NCI-H1436 (cell line): ENCODE measurements around the gene DCXR.
A peak's percentile ranks its signal among the peaks of the same experiment; 100 is the strongest.
"Not testable (repeated sequence)": the region's sequence is repeated elsewhere in the genome, so short reads cannot be mapped to it uniquely, and the experiment has no call there.

Experiments
- DNase-seq: peaks from one replicate; lab custom pipeline; 2025; lab: John Stamatoyannopoulos, UW

Gene DCXR

DNA sequence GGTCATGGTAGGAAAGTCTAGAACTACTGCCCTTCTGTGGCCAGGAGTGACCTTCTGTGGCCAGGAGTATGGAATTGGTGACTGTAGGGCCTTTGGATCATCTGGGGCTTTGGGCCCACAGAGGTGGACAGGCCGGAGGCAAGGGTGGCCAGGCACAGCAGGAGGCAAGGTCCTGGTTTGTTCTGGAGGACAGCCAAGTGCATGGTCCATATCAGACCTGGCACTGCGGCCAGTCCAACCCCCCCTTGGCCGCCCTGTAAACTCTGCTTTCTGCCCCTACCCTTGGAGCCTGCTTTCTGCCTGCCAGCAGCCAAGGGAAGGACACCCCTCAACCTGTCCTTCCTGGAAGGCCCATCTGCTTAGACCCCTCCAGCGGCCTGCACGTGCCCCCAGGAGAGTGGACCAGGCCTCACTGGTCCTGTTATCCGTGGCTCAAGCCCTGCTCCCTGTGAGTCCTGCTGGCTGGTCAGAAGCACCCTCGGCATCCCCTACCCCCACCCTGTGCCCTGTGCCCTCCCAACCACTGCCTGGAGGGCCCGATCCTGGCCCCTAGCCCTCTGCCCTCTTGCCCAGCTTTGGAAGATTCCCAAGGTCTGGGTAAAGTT lies 2.3 kb upstream of the DCXR start:
- DNase-seq, result no peak

DNA sequence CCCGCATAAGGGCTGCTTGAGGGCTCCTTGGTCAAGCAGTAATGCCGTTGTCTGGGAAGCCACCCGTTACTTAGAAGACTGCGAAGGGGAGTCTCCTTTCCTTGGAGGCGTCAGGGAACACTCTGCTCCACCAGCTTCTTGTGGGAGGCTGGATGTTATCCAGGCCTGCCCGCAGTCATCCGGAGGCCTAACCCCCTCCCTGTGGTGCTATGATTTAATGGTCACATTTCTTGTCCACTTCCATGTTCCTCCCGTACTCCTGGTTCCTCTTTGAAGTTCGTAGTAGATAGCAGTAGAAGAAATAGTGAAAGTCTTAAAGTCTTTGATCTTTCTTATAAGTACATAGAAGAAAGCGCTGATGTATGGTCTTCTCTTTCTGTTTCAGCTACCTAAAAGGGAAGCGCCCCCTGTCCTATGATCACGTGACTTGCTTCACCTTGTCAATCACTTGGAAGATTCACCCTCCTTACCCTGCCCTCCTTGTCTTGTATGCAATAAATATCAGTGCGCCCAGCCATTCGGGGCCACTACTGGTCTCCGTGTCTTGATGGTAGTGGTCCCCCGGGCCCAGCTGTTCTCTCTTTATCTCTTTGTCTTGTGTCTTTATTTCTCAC lies 1.4 kb upstream of the DCXR start:
- not testable (repeated sequence) for DNase-seq

GRCh38 chr17:82037889-82038195 lies 345 bp upstream of the DCXR start:
- DNase-seq, result no peak

DNA sequence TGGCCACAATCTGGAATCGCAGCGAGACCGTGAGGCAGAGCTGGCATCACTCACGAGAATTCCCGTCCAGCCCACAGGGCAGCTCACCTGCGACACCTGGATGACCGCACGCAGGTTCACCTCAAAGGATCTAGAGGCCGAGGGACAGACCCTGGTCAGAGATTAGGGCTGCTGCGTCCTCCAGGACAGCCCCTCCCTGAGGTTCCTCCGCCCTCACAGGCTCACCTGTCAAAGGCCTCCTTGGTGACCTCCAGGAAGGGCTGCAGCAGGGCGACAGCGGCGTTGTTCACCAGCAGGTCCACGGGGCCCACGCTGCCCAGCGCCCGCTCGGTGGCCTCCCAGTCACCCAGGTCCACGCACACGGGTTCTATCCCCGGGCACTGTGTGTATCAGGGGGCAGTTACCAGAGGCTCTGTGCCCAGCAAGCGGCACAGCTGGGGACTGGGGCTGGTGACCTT lies 834 bp downstream of the DCXR start:
- DNase-seq, result no peak

DNA sequence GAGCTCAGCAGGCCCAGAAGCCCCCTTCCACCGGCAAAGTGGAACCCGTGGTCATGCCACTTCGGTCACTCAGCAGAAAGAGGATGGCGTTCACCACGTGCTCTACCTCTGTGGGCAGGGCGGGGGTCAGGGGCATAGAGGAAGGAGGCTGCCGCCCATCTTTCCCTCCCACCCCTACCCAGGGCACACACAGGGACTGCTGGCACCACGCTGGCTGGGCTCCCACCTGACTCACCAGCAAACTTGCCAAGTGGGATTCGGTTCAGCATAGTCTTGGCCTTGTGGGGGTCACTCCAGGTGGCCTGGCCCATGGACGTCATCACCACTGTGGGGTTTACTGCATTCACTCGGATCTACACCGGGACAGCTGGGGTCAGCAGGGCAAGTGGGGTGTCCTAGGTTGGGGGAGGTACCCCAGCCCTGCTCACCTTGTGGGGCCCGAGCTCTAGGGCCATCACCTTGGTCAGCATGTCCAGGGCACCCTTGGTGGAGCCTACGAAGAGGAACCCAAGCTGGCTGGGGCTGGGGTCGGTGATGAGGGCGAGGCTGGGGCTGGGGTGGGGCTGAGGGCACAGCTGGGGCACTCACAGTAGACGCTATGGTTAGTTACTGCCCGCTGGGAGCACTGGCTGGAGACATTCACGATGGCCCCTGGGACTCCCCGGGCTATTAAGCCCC lies 1.4 kb downstream of the DCXR start:
- DNase-seq, result no peak

DNA sequence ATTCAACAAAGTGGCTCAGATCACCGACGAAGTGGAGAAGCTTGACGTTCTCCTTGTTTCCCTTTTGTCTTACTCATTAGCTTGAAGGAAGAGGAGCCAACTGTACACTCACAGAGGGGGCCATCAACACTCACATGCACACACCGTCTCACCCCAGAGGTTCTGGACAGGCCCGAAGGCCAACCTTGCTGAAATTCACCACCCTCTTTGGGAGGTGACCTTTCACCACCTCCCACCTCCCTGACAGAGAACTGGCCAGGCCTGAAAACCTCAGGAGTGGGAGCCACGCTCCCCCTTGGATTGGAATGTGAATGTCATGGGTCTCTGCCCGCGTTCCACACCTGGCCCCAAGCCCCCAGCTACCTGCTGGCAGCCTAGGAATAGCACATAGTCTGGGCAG lies 2.0 kb downstream of the DCXR start:
- no peak for DNase-seq

- no peak for DNase-seq
Observed at GRCh38 chr17:82034371-82035011, 3.0 kb downstream of the DCXR start.

GRCh38 chr17:82033359-82034085 lies 4.0 kb downstream of the DCXR start:
- no peak for DNase-seq

DNA sequence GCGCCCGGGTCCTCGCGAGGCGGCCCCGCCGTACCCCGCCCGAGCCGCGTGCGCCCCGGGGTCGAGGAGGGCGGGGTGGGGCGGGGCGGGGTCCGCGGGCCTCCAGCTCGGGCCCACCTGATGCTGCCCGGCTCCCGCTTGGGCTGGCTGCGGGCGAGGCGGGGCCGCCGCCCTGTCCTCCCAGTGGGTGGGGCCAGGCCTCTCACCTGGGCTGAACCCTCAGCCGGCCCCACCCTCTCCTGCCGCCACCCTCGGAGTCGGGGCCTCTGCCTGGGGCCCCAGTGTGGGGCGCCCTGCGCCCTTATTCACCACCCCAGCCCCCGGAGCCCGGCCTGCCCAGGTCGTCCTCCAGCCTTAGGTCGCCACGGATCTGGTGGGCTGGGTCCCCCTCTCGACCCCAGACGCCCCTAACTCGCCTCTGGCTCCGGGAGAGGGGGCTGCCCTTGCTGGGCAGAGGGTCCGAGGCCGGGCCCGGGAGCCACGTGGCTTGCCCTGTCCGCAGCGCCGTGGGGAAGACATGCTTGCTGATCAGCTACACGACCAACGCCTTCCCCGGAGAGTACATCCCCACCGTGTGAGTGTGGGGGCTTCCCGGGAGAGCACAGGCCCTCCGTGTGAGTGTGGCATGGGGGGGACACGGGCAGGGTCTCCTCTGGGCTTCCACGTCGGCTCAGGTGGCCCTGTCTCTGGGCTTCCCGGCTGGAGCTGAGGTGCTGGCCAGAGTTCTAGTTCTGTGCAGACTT lies 5.4 kb downstream of the DCXR start:
- peak; percentile 62 for DNase-seq

- DNase-seq, result peak; percentile 30
Observed at GRCh38 chr17:82031303-82031884, 6.1 kb downstream of the DCXR start, which contains the start of gene RAC3. Gene RAC3 (plus strand): TSS chr17:82031678. CDS start chr17:82031762, 84 bp downstream.

DNA sequence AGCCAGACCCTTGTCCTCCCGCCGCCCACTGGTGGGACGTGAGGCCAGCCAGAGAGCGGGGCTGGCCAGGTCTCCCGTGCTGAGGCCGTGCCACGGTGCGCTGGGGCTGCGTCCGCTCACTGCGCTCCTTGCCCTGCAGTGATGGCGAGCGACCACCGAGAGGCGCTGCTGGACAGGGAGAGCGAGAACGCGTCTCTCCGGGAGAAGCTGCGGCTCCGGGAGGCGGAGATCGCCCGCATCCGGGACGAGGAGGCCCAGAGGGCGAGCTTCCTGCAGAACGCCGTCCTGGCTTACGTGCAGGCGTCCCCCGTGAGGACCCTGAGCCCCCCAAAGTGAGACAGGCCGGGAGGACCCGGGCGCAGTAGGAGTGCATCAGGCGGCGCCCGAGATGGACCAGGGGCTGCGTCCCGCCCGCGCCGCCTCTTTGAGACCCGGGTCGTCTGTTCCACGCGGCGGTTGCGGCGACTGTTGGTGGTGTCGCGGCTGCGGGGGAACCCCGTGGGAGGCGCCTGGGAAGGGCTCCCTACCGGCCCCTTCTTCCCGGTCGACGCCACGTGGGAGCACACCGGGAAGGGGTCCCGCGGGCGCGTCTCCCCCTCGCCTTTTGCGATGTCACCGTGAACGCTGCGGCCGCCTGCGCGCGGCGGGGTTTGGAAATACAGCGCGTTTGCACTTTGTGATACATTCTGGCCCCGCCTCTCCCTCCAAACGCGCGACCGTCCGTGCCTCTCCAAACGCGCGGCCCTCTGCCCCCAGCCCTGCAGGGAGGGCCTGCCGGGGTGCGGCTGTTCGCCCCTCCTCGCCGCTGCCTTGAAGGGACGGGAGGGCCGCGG lies 6.8 kb downstream of the DCXR start:
- peak; percentile 82 for DNase-seq

DNA sequence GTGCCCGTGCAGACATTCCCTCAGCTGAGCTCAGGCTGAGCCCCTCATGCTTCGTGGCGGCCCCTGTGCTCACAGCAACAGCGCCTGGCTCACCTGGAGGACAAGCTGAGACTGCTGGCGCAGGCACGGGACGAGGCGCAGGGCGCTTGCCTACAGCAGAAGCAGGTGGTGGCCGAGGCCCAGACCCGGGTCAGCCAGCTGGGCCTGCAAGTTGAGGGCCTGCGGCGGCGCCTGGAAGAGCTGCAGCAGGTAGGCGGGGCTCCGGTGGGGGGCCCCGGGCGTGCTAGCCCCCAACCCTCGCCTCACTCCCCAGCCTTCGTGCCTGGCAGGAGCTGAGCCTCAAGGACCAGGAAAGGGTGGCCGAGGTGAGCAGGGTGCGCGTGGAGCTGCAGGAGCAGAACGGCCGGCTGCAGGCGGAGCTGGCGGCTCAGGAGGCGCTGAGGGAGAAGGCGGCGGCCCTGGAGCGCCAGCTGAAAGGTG lies 7.5 kb downstream of the DCXR start:
- no peak for DNase-seq

DNA sequence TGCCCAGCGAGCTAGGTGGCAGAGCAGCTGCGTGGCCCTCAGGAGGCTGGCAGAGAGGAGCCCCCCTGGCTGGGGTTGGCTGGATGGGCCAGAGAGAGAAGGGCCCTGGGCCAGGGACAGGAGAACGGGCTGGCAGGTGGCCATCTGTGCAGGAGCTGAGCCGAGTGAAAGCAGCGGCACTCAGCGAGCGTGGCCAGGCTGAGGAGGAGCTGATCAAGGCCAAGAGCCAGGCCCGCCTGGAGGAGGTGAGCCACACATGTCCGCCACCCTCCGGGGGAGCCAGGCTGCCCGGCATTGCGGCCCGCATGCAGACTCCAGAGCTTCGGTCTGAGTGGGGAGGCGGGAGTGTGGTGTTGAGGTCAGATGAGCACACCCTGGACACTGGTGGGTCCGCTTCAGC lies 8.1 kb downstream of the DCXR start:
- DNase-seq, result no peak

DNA sequence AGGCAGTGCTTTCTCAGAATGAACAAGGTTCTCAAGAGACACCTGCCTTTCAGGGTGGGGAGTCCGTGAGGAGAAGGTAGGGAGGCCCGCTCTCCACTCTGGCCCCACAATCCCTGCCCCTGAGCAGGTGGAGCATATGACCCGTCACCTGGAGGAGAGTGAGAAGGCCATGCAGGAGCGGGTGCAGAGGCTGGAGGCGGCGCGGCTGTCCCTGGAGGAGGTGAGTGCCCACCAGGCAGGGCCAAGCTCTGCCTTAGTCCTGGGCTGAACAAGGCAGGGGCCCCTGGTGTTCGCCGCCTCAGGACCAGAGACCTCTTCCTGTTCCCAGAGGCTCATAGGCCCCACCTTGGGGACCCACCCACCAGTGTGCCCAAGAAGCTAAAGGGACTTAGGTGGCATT lies 8.5 kb downstream of the DCXR start:
- no peak for DNase-seq

DNA sequence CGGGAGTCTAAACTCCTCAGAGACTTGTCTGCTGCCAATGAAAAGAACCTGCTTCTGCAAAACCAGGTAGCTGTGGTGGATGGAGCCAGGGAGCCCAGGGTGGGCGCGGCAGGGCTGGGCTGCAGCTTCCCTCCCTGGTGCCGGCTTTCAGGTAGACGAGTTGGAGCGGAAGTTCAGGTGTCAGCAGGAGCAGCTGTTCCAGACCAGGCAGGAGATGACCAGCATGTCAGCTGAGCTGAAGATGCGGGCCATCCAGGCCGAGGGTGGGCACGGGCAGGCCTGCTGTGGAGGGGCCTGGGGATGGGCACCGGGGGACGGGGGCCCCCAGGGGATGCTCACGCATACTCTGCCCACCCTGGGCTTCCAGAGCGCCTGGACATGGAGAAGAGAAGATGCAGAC lies 9.3 kb downstream of the DCXR start:
- no peak for DNase-seq

DNA sequence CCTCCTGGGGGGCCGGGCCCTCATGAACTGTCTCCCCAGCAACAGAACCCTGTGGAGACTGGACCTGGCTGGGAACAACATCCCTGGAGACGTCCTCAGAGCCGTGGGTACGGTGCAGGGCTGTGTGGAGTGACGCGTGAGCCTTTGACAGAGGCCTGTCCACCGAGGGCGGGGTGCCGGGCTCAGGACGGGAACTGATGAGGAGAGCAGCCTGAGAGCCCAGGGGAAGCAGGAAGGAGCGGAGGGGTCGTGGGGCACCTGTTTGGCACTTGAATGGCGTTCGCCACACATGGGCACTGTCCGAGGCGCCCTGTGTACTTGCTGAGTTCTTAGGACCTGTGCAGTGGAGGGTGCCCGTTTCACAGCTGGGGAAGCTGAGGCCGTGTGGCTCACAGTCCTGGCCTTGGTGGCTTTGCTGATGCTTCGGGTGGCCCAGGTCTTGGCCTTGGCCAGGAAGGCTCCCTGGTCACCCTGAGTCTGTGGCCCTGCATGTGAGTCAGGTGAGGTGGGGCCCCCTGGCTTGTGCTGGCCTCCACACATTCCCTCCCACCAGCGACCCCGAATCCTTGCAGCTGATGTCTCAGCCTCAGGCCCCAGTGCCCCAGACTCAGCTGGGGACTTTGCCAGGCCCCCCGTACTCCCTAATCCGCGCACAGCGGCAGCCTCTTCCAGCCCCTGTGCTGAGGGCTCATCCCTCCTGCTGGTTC lies 11.9 kb downstream of the DCXR start:
- no peak for DNase-seq

DNA sequence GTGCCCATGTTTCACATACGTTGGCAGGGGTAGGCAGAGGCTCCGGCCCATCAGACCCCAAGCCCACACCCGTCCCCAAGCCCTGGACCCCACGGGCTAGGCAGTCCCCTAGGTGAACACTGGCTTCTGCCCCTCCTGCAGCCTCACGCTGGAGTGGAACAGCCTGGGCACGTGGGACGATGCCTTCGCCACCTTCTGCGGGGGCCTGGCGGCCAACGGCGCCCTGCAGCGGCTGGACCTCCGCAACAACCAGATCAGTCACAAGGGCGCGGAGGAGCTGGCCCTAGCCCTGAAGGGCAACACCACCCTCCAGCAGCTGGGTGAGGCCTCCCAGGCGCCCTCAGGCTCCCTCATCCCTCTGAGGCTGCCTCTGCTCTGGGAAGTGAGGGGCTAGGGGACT lies 12.6 kb downstream of the DCXR start:
- no peak for DNase-seq

GRCh38 chr17:82023447-82024241 lies 13.9 kb downstream of the DCXR start:
- DNase-seq, result no peak

- peak; percentile 100 for DNase-seq
Observed at GRCh38 chr17:82022981-82023446, 14.5 kb downstream of the DCXR start, which contains the start of gene LRRC45. Gene LRRC45 (plus strand): TSS chr17:82023305. CDS start chr17:82023644, 339 bp downstream.
